AG08396 (cell line): ENCODE measurements around the gene NEU4.

Experiments used
- DNase-seq: peaks from one replicate; pipeline ENCODE4 v3.0.0; 2012; ENCODE audit warnings: low spot score, mixed read lengths

NEU4 gene

GRCh38 chr2:241852116-241852980 lies 43.4 kb downstream of the NEU4 start:
- DNase-seq = no peak

GRCh38 chr2:241852981-241853631 lies 44.1 kb downstream of the NEU4 start:
- DNase-seq = no peak

- DNase-seq = no peak
Observed at GRCh38 chr2:241853651-241854341, 44.8 kb downstream of the NEU4 start.

- no peak for DNase-seq
Observed at GRCh38 chr2:241854342-241855244, 45.6 kb downstream of the NEU4 start.

- DNase-seq = no peak
Observed at GRCh38 chr2:241855245-241855887, 46.4 kb downstream of the NEU4 start.

GRCh38 chr2:241855888-241856422 lies 47.0 kb downstream of the NEU4 start:
- no peak for DNase-seq

- no peak for DNase-seq
Observed at GRCh38 chr2:241857041-241857541, 48.1 kb downstream of the NEU4 start.

GRCh38 chr2:241857572-241858121 lies 48.7 kb downstream of the NEU4 start:
- no peak for DNase-seq

- no peak for DNase-seq
Observed at GRCh38 chr2:241858206-241859016, 49.4 kb downstream of the NEU4 start, which contains the start of gene PDCD1. Gene PDCD1 (minus strand): TSS chr2:241858894. CDS start chr2:241858838, 56 bp downstream.

- DNase-seq = no peak
Observed at GRCh38 chr2:241859017-241859435, 50.0 kb downstream of the NEU4 start.

GRCh38 chr2:241859436-241860183 lies 50.6 kb downstream of the NEU4 start:
- peak; percentile 82 for DNase-seq

GRCh38 chr2:241860184-241861078 lies 51.4 kb downstream of the NEU4 start:
- no peak for DNase-seq

- DNase-seq = no peak
Observed at GRCh38 chr2:241861264-241861663, 52.3 kb downstream of the NEU4 start.

GRCh38 chr2:241862093-241862492 lies 53.1 kb downstream of the NEU4 start:
- DNase-seq = no peak

GRCh38 chr2:241862775-241863535 lies 54.0 kb downstream of the NEU4 start:
- no peak for DNase-seq

GRCh38 chr2:241863536-241863954 lies 54.6 kb downstream of the NEU4 start:
- peak; percentile 68 for DNase-seq
